ENCODE data around the gene ARID5B. TPM values are rescaled to one million over a fixed set of nuclear protein-coding genes. Genes with fewer than 3 reads are reported as not detected.

The ARID5B gene
- polyA plus RNA-seq, 3 donors: 1.00 to 2.5 (median 1.5) TPM

DNA sequence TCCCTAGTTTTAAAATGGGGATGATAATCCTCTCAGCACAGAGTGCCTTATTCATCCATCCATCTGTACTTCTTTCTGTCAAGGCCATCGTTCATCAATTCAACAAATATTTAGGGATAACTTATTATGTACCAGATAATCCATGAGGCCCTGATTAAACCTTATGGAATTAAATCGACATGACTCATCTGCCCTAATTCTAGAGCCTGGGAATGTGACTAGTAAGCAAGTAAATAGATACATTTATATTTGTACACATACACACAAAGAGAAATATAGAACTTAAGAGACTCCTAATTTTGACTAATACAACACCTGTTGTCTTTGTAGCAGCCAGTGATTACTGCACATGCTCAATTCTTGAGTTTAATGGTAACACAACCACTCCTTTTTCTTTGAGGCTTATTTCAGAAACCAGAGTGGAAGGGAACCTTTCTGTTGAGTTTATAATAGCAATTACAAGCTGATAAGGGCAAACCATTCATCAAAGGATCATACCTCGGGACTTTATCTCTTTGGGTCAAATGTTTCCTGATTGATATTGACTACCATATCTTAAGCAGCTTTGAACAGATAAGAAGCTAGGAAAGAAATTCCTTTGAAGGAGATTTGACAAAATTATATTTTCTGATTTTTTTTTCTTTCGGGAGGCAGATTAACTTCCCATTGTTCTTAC lies 122.7 kb downstream of the ARID5B start:
- no peaks in the 10 kb centered on the region for H4K20me1 ChIP-seq (ENCODE audit: insufficient read depth, low read length)
- no peaks in the 10 kb centered on the region for H3K36me3 ChIP-seq (replicated peaks in 1 of 2; ENCODE audit: control insufficient read depth in 1 of 2, insufficient read depth in 2 of 2, low read length in 2 of 2)
- Mint-ChIP-seq H3K9me3 (peaks cover 0 to 2% (median 0%) of the 10 kb centered on the region in 7 donors), H3K4me3 (no peak overlapping the region), H3K36me3 (peaks cover 2 to 3% of the 10 kb centered on the region in 2 donors), H3K27ac (no peak overlapping the region), H3K27me3 (ENCODE audit: low read depth in 3 of 3) (no peaks in the 10 kb centered on the region), H3K4me1 (peaks cover 28% of the 10 kb centered on the region)
- TF ChIP-seq, protein P1, sequence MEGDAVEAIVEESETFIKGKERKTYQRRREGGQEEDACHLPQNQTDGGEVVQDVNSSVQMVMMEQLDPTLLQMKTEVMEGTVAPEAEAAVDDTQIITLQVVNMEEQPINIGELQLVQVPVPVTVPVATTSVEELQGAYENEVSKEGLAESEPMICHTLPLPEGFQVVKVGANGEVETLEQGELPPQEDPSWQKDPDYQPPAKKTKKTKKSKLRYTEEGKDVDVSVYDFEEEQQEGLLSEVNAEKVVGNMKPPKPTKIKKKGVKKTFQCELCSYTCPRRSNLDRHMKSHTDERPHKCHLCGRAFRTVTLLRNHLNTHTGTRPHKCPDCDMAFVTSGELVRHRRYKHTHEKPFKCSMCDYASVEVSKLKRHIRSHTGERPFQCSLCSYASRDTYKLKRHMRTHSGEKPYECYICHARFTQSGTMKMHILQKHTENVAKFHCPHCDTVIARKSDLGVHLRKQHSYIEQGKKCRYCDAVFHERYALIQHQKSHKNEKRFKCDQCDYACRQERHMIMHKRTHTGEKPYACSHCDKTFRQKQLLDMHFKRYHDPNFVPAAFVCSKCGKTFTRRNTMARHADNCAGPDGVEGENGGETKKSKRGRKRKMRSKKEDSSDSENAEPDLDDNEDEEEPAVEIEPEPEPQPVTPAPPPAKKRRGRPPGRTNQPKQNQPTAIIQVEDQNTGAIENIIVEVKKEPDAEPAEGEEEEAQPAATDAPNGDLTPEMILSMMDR (IDR thresholded peaks at IDR 0.05): no peak
- no peaks in the 10 kb centered on the region for H3K79me2 ChIP-seq (ENCODE audit: insufficient read depth, low read length)
- H3K4me2 ChIP-seq (replicated peaks; ENCODE audit: extremely low read depth, low read length, poor library complexity, severe bottlenecking): no peak overlapping the region
- H3K9ac ChIP-seq (ENCODE audit: insufficient read depth, low read length, poor library complexity, severe bottlenecking): no peak overlapping the region
- no CpG with 5 or more reads among the region's 4 CpGs for WGBS (ENCODE audit: insufficient coverage)
- intact Hi-C loops (cut with micrococcal nuclease): no loop called here
- DNase-seq: no peak
- no peak overlapping the region for H3K4me3 ChIP-seq (replicated peaks in 1 of 3; ENCODE audit: low read depth in 2 of 3, low read length in 3 of 3)
- no peaks in the 10 kb centered on the region for H3K27me3 ChIP-seq (ENCODE audit: control insufficient read depth in 2 of 2, insufficient read depth in 2 of 2, low read length in 2 of 2)
- no peak overlapping the region for H2AFZ ChIP-seq (ENCODE audit: insufficient read depth, low read depth, low read length, poor library complexity, severe bottlenecking)
- H3K9me3 ChIP-seq (replicated peaks in 1 of 2; ENCODE audit: control insufficient read depth in 1 of 2, insufficient read depth in 1 of 2, low read length in 2 of 2): no peaks in the 10 kb centered on the region
- no peak overlapping the region for H3K27ac ChIP-seq (ENCODE audit: low read depth in 1 of 2, low read length in 2 of 2)
- peaks cover 8 to 13% of the 10 kb centered on the region in 2 donors for H3K4me1 ChIP-seq (ENCODE audit: control insufficient read depth in 1 of 2, insufficient read depth in 2 of 2, low read length in 2 of 2)

DNA sequence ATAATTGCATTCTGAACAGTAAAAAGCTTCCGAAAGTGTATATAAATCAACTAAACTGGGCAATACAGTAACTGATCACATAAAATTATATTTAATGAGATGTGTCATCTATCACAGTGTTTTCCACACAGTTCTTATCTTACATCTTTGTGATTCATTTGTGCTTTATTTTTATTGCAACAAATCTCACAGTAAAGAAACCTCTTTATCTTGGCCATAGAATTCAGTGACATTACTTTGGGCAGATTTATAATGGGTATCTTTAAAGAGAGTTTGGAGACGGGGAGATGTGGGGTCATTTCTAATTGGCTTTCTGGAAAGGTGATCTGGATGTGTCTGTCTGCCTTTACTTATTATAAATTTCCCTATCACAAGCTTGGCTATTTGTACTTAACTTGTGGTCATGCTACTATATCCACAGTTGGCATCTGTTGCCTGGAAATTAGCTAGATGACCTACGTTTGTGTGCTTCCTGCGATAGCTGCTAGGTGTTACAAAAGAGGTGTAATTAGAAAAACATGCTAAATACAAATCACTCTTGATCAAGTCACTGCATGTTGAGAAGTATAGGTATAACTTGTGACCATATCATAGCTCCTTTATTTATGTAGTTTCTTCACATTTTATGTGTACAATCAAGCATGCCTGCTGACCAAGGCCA lies 123.8 kb downstream of the ARID5B start:
- peaks cover 2 to 3% of the 10 kb centered on the region in 2 donors for H3K36me3 Mint-ChIP-seq
- no peak overlapping the region for H3K27ac Mint-ChIP-seq
- H3K4me1 ChIP-seq (ENCODE audit: control insufficient read depth in 1 of 2, insufficient read depth in 2 of 2, low read length in 2 of 2): peaks cover 8 to 18% of the 10 kb centered on the region in 2 donors

More for the DNA sequence above, 123.8 kb downstream of the ARID5B start:
- Histone ChIP-seq H3K9me3 (replicated peaks in 1 of 2; ENCODE audit: control insufficient read depth in 1 of 2, insufficient read depth in 1 of 2, low read length in 2 of 2) (no peaks in the 10 kb centered on the region), H2AFZ (ENCODE audit: insufficient read depth, low read depth, low read length, poor library complexity, severe bottlenecking) (no peak overlapping the region), H3K79me2 (ENCODE audit: insufficient read depth, low read length) (no peaks in the 10 kb centered on the region), H3K4me2 (replicated peaks; ENCODE audit: extremely low read depth, low read length, poor library complexity, severe bottlenecking) (no peak overlapping the region), H3K27ac (ENCODE audit: low read depth in 1 of 2, low read length in 2 of 2) (no peak overlapping the region), H4K20me1 (ENCODE audit: insufficient read depth, low read length) (no peaks in the 10 kb centered on the region), H3K27me3 (ENCODE audit: control insufficient read depth in 2 of 2, insufficient read depth in 2 of 2, low read length in 2 of 2) (no peaks in the 10 kb centered on the region), H3K4me3 (replicated peaks in 1 of 3; ENCODE audit: low read depth in 2 of 3, low read length in 3 of 3) (no peak overlapping the region), H3K36me3 (replicated peaks in 1 of 2; ENCODE audit: control insufficient read depth in 1 of 2, insufficient read depth in 2 of 2, low read length in 2 of 2) (no peaks in the 10 kb centered on the region), H3K9ac (ENCODE audit: insufficient read depth, low read length, poor library complexity, severe bottlenecking) (no peak overlapping the region)
- intact Hi-C loops (cut with micrococcal nuclease): no loop called here
- peaks cover 0 to 2% (median 0%) of the 10 kb centered on the region in 7 donors for H3K9me3 Mint-ChIP-seq
- no peak overlapping the region for H3K4me3 Mint-ChIP-seq
- DNase-seq: no peak
- H3K4me1 Mint-ChIP-seq: peaks cover 28% of the 10 kb centered on the region
- H3K27me3 Mint-ChIP-seq (ENCODE audit: low read depth in 3 of 3): no peaks in the 10 kb centered on the region
- no CpG with 5 or more reads among the region's 4 CpGs for WGBS (ENCODE audit: insufficient coverage)
- TF ChIP-seq, protein P1 (IDR thresholded peaks at IDR 0.05): no peak
